H9 (cell line): ENCODE results near the gene ALDH1A1. TPM values are rescaled to one million over a fixed set of nuclear protein-coding genes. Genes with fewer than 3 reads are reported as not detected.

Experiments used
- DNase-seq: peaks from one replicate; pipeline ENCODE4 v3.0.0-alpha.2; 2017
- H2AFZ ChIP-seq: one replicate; pipeline ENCODE4 v1.6.1; 2013; ENCODE audit warnings: mild to moderate bottlenecking, low read length, control low read depth, moderate library complexity
- H2AK5ac ChIP-seq: 2 replicates; pipeline ENCODE4 v1.6.1; 2013; ENCODE audit warnings: low read length, control low read depth, mixed read lengths; ENCODE audit not compliant: insufficient read length
- H2BK120ac ChIP-seq: one replicate; pipeline ENCODE4 v1.6.1; 2013; ENCODE audit warnings: low read depth, mild to moderate bottlenecking, low read length, control low read depth, inconsistent platforms; ENCODE audit not compliant: poor library complexity, severe bottlenecking
- H2BK12ac ChIP-seq: 2 replicates; pipeline ENCODE4 v1.6.1; 2013; ENCODE audit warnings: low read length, control low read depth, mixed read lengths, low read depth; ENCODE audit not compliant: insufficient read length
- H2BK15ac ChIP-seq: 2 replicates; pipeline ENCODE4 v1.6.1; 2013; ENCODE audit warnings: low read depth, low read length, control low read depth
- H2BK20ac ChIP-seq: one replicate; pipeline ENCODE4 v1.6.1; 2013; ENCODE audit warnings: low read depth, mild to moderate bottlenecking, low read length, control low read depth, inconsistent platforms; ENCODE audit not compliant: poor library complexity, severe bottlenecking
- H2BK5ac ChIP-seq: 2 replicates; pipeline ENCODE4 v1.6.1; 2013; ENCODE audit warnings: low read length, control low read depth, mixed read lengths; ENCODE audit not compliant: insufficient read length
- H3K14ac ChIP-seq: 2 replicates; pipeline ENCODE4 v1.6.1; 2013; ENCODE audit warnings: low read length, control low read depth; ENCODE audit not compliant: insufficient read depth
- H3K18ac ChIP-seq: 2 replicates; pipeline ENCODE4 v1.6.1; 2013; ENCODE audit warnings: low read depth, mild to moderate bottlenecking, mixed read lengths, low read length, control low read depth; ENCODE audit not compliant: insufficient read length
- H3K23ac ChIP-seq: 2 replicates; pipeline ENCODE4 v1.6.1; 2013; ENCODE audit warnings: low read length, control low read depth, mixed read lengths, low read depth; ENCODE audit not compliant: insufficient read length
- H3K23me2 ChIP-seq: 2 replicates; pipeline ENCODE4 v1.6.1; 2013; ENCODE audit warnings: low read depth, mild to moderate bottlenecking, mixed read lengths, low read length, control low read depth; ENCODE audit not compliant: insufficient read length, poor library complexity, severe bottlenecking
- H3K27ac ChIP-seq: 2 replicates; pipeline ENCODE4 v1.5.1; 2013; ENCODE audit warnings: low read length, control low read depth, mixed read lengths, low read depth; ENCODE audit not compliant: insufficient read length
- H3K27me3 ChIP-seq: 2 replicates; pipeline ENCODE4 v1.6.1; 2013; ENCODE audit warnings: low read length, control low read depth, inconsistent platforms; ENCODE audit not compliant: insufficient read depth
- H3K4ac ChIP-seq: 2 replicates; pipeline ENCODE4 v1.6.1; 2013; ENCODE audit warnings: low read depth, mild to moderate bottlenecking, control low read depth, inconsistent platforms, low read length, moderate library complexity
- H3K4me1 ChIP-seq: 2 replicates; pipeline ENCODE4 v1.6.1; 2013; ENCODE audit warnings: low read length, control low read depth, inconsistent platforms; ENCODE audit not compliant: insufficient read depth
- H3K4me2 ChIP-seq: 2 replicates; pipeline ENCODE4 v1.6.1; 2013; ENCODE audit warnings: low read length, control low read depth, mixed read lengths; ENCODE audit not compliant: insufficient read length, insufficient read depth
- H3K56ac ChIP-seq: 2 replicates; pipeline ENCODE4 v1.6.1; 2013; ENCODE audit warnings: low read depth, mild to moderate bottlenecking, mixed read lengths, low read length, control low read depth; ENCODE audit not compliant: insufficient read length
- H3K79me1 ChIP-seq: 2 replicates; pipeline ENCODE4 v1.6.1; 2013; ENCODE audit warnings: low read depth, mild to moderate bottlenecking, moderate library complexity, low read length, control low read depth, inconsistent platforms; ENCODE audit not compliant: insufficient read depth, poor library complexity, severe bottlenecking
- H3K79me2 ChIP-seq: 2 replicates; pipeline ENCODE4 v1.6.1; 2013; ENCODE audit warnings: low read length, control low read depth, inconsistent platforms; ENCODE audit not compliant: insufficient read depth
- H3K9ac ChIP-seq: 2 replicates; pipeline ENCODE4 v1.6.1; 2013; ENCODE audit warnings: low read length, control low read depth, mixed read lengths; ENCODE audit not compliant: insufficient read length; ENCODE audit errors: extremely low read depth
- H3K9me3 ChIP-seq: one replicate; pipeline ENCODE4 v1.6.1; 2013; ENCODE audit warnings: low read depth, low read length, inconsistent platforms; ENCODE audit not compliant: control insufficient read depth
- H3T11ph ChIP-seq: one replicate; pipeline ENCODE4 v1.6.1; 2013; ENCODE audit warnings: mild to moderate bottlenecking, low read length, control low read depth, inconsistent platforms
- H4K20me1 ChIP-seq: one replicate; pipeline ENCODE4 v1.6.1; 2013; ENCODE audit not compliant: control insufficient read depth, insufficient read length, insufficient read depth
- H4K5ac ChIP-seq: 2 replicates; pipeline ENCODE4 v1.6.1; 2013; ENCODE audit warnings: low read depth, mild to moderate bottlenecking, mixed read lengths, low read length, control low read depth; ENCODE audit not compliant: insufficient read length
- H4K8ac ChIP-seq: replicated peaks from 2 replicates; pipeline ENCODE4 v1.6.1; 2013; ENCODE audit warnings: low read length, control low read depth, mixed read lengths, low read depth; ENCODE audit not compliant: insufficient read length
- H4K91ac ChIP-seq: 2 replicates; pipeline ENCODE4 v1.6.1; 2013; ENCODE audit warnings: low read depth, mild to moderate bottlenecking, moderate library complexity, mixed read lengths, low read length, control low read depth; ENCODE audit not compliant: insufficient read length
- H3K27ac Mint-ChIP-seq, 3 experiments: 2 replicates in 2 of 3; 3 replicates in 1 of 3; pipeline ENCODE4 v1.8.0; 2020 to 2021; ENCODE audit warnings: mixed read lengths in 3 of 3, mild to moderate bottlenecking in 1 of 3, moderate library complexity in 1 of 3
- H3K27me3 Mint-ChIP-seq: 2 replicates; pipeline ENCODE4 v1.8.0; 2021; ENCODE audit warnings: low read depth, mild to moderate bottlenecking, moderate library complexity, mixed read lengths
- H3K36me3 Mint-ChIP-seq, 3 experiments: 2 replicates in 2 of 3; 3 replicates in 1 of 3; pipeline ENCODE4 v1.8.0; 2020 to 2021; ENCODE audit warnings: low read depth in 3 of 3, mixed read lengths in 3 of 3; ENCODE audit not compliant: insufficient read depth in 1 of 3
- H3K4me1 Mint-ChIP-seq, 2 experiments: 2 replicates each; pipeline ENCODE4 v1.8.0; 2020; ENCODE audit warnings: mixed read lengths in 2 of 2
- H3K4me3 Mint-ChIP-seq, 2 experiments: 2 replicates in 1 of 2; 3 replicates in 1 of 2; pipeline ENCODE4 v1.8.0; 2020 to 2021; ENCODE audit warnings: mild to moderate bottlenecking in 2 of 2, mixed read lengths in 2 of 2, moderate library complexity in 1 of 2
- H3K9me3 Mint-ChIP-seq, 2 experiments: 2 replicates in 1 of 2; 3 replicates in 1 of 2; pipeline ENCODE4 v1.8.0; 2020; ENCODE audit warnings: mild to moderate bottlenecking in 2 of 2, mixed read lengths in 2 of 2, moderate library complexity in 1 of 2
- WGBS: extraction: QIAGEN DNeasy Blood & Tissue Kit; methylation state at CpG from one replicate; pipeline ENCODE4 v1.1.7; 2013; ENCODE audit warnings: missing lambda C conversion rate, low lambda C conversion rate, mixed read lengths; ENCODE audit not compliant: insufficient read length; ENCODE audit errors: extremely low coverage; 5-methylcytosine and 5-hydroxymethylcytosine counted together
- total RNA-seq: library from RNA; stranded (reverse); gene quantifications from 2 replicates; pipeline ENCODE4 v1.2.1, GENCODE V29; 2021
- TF ChIP-seq, protein P1 (sequence below): fragments of 200-600 bp; sonication (generic); conservative IDR thresholded peaks from 3 replicates; pipeline ENCODE4 v1.8.0; 2021; ENCODE audit warnings: antibody characterized with exemption, mild to moderate bottlenecking

The ALDH1A1 gene
- total RNA-seq, 1 experiment from 2014 or later = 1.1 TPM

DNA sequence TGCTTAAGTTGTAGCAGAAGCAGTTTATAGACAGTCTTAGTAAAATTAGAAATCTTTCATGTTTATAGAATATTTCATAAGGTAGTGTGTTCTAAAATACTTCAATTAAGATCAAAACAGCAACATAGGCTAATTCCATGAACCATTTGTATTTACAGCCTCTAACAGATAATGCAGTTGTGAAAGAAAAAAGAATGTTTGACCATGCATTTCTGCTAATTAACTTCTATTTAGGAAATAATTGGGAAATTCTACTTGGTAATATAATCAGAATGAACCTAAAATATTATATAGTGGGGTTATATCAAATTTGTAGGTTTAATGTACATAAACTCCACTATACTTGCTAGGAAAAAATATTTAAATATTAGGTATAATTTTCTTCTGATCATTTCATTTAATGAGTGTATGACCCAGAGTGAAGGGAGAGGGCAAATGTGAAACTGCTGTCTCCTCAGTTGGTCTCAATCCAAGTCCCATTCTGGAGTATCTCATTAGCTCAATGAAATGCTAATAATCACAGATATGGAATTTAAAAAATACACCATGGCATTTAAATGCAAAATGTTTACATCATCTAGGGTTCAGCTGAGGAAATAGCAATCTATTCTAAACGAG is 34.9 kb downstream of the ALDH1A1 start:
- DNase-seq = no peak
- Histone ChIP-seq H3K4me1 (no peaks in the 10 kb centered on the region), H2BK15ac (no peak overlapping the region), H3K79me1 (no peaks in the 10 kb centered on the region), H4K20me1 (no peaks in the 10 kb centered on the region), H3K4me2 (no peak overlapping the region), H3K14ac (no peak overlapping the region), H3K27ac (no peak overlapping the region), H3K23ac (no peak overlapping the region), H3K4ac (no peak overlapping the region), H2BK5ac (no peak overlapping the region), H3K9me3 (no peaks in the 10 kb centered on the region), H3K56ac (no peak overlapping the region), H2BK20ac (no peak overlapping the region), H3K27me3 (no peaks in the 10 kb centered on the region), H2AK5ac (no peak overlapping the region), H2BK12ac (no peak overlapping the region), H4K8ac (no peak overlapping the region), H3K79me2 (no peaks in the 10 kb centered on the region), H3K18ac (no peak overlapping the region), H4K91ac (no peak overlapping the region), H3K23me2 (no peaks in the 10 kb centered on the region), H4K5ac (no peak overlapping the region), H3T11ph (no peak overlapping the region), H3K9ac (no peak overlapping the region), H2BK120ac (no peak overlapping the region), H2AFZ (no peak overlapping the region)
- Mint-ChIP-seq H3K4me3 (no peak overlapping the region), H3K36me3 (no peaks in the 10 kb centered on the region), H3K27me3 (no peaks in the 10 kb centered on the region), H3K4me1 (peaks cover 6 to 8% of the 10 kb centered on the region in 2 experiments), H3K9me3 (no peaks in the 10 kb centered on the region), H3K27ac (no peak overlapping the region)
- TF ChIP-seq, protein P1, sequence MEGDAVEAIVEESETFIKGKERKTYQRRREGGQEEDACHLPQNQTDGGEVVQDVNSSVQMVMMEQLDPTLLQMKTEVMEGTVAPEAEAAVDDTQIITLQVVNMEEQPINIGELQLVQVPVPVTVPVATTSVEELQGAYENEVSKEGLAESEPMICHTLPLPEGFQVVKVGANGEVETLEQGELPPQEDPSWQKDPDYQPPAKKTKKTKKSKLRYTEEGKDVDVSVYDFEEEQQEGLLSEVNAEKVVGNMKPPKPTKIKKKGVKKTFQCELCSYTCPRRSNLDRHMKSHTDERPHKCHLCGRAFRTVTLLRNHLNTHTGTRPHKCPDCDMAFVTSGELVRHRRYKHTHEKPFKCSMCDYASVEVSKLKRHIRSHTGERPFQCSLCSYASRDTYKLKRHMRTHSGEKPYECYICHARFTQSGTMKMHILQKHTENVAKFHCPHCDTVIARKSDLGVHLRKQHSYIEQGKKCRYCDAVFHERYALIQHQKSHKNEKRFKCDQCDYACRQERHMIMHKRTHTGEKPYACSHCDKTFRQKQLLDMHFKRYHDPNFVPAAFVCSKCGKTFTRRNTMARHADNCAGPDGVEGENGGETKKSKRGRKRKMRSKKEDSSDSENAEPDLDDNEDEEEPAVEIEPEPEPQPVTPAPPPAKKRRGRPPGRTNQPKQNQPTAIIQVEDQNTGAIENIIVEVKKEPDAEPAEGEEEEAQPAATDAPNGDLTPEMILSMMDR = no peak
- WGBS = no CpG with 5 or more reads among the region's 1 CpG
